ENCODE data around the gene OVCA2.

OVCA2 gene

DNA sequence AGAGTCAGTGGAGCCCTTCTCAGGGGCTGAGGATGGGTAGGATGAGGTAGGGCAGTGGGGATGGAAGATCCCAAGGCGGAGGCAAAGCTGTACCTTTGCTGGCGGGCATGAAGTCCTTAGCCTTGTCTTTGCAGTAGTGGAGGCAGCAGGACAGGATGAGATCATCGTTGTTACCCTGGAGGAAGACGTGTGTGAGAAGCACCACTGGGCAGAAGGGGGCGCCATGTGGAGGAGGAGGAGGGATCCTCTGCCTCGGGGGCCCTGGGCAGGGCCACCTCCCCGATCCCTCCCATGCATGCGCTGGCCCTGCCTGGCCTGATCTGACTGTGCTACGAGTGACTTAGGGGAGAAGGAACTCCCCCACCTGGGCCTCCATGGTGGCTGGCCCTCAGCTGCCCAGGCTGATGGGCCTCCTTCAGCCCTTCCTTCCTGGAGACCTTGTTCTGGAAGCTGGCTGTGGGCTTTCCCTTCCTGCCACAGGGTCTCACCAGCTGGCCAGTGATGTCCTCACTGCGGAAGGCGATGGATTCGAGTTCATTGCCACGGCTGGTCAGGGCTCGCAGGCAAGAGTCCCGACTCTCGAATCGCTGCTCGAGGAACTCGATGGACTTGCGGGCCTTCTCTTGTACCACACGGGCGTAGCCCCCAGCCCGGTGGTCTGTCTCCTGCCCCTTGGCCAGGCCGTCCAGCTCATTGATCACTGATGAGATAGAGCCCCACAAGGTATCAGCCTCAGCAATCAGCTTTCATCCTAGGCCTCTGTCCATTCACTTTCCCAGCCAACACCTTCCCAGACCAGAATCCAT, 23.4 kb downstream of the OVCA2 start (continued):
- TF ChIP-seq ZNF155 (tag by site-specific recombination; IDR thresholded peaks at IDR 0.05): no peak

DNA sequence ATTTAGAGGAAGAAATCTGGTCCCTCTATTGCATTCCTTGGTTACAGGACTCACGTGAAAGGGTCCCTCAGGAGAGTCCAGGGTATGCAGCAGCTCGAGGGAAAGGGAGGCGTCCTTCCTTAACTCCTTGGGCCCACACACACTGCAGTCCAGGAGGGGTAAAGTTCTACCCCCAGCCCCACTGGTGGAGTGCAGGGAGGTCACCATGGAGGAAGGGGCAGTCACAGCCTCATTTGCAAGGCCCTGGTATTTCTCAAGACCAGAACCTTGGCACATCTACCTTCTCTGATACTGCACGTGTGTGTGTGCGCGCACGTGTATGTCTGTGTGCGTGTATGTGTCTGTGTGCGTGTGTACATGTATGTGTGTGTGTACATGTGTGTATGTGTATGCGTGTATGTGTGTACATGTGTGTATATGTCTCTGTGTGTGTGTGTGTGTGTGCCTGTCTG, 24.2 kb downstream of the OVCA2 start:
- no peaks in the 10 kb centered on the region; the same call in 1 of the 2 replicates for H3K4me1 ChIP-seq (ENCODE audit: control insufficient read depth, insufficient read depth, low read length)
- TF ChIP-seq HOXD13 (CRISPR knock-in tag; IDR thresholded peaks at IDR 0.05; ENCODE audit: borderline replicate concordance) (no peak), ZNF157 (tag by site-specific recombination; IDR thresholded peaks at IDR 0.05) (no peak), ZNF433 (tag by site-specific recombination; IDR thresholded peaks at IDR 0.05; ENCODE audit: low read depth) (no peak), ZNF350 (tag by site-specific recombination; IDR thresholded peaks at IDR 0.05) (no peak), ZNF19 (tag by site-specific recombination; IDR thresholded peaks at IDR 0.05; ENCODE audit: low read depth) (no peak)
- TF ChIP-seq, protein P1, sequence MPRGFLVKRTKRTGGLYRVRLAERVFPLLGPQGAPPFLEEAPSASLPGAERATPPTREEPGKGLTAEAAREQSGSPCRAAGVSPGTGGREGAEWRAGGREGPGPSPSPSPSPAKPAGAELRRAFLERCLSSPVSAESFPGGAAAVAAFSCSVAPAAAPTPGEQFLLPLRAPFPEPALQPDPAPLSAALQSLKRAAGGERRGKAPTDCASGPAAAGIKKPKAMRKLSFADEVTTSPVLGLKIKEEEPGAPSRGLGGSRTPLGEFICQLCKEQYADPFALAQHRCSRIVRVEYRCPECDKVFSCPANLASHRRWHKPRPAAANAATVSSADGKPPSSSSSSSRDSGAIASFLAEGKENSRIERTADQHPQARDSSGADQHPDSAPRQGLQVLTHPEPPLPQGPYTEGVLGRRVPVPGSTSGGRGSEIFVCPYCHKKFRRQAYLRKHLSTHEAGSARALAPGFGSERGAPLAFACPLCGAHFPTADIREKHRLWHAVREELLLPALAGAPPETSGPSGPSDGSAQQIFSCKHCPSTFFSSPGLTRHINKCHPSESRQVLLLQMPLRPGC (tag by site-specific recombination; IDR thresholded peaks at IDR 0.05): no peak
- TF ChIP-seq, protein P2, sequence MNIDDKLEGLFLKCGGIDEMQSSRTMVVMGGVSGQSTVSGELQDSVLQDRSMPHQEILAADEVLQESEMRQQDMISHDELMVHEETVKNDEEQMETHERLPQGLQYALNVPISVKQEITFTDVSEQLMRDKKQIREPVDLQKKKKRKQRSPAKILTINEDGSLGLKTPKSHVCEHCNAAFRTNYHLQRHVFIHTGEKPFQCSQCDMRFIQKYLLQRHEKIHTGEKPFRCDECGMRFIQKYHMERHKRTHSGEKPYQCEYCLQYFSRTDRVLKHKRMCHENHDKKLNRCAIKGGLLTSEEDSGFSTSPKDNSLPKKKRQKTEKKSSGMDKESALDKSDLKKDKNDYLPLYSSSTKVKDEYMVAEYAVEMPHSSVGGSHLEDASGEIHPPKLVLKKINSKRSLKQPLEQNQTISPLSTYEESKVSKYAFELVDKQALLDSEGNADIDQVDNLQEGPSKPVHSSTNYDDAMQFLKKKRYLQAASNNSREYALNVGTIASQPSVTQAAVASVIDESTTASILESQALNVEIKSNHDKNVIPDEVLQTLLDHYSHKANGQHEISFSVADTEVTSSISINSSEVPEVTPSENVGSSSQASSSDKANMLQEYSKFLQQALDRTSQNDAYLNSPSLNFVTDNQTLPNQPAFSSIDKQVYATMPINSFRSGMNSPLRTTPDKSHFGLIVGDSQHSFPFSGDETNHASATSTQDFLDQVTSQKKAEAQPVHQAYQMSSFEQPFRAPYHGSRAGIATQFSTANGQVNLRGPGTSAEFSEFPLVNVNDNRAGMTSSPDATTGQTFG (tag by site-specific recombination; IDR thresholded peaks at IDR 0.05; ENCODE audit: borderline replicate concordance): no peak
- TF ChIP-seq, protein P3, sequence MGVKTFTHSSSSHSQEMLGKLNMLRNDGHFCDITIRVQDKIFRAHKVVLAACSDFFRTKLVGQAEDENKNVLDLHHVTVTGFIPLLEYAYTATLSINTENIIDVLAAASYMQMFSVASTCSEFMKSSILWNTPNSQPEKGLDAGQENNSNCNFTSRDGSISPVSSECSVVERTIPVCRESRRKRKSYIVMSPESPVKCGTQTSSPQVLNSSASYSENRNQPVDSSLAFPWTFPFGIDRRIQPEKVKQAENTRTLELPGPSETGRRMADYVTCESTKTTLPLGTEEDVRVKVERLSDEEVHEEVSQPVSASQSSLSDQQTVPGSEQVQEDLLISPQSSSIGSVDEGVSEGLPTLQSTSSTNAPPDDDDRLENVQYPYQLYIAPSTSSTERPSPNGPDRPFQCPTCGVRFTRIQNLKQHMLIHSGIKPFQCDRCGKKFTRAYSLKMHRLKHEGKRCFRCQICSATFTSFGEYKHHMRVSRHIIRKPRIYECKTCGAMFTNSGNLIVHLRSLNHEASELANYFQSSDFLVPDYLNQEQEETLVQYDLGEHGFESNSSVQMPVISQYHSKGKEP (tag by site-specific recombination; IDR thresholded peaks at IDR 0.05): no peak
- H3K36me3 ChIP-seq (ENCODE audit: control insufficient read depth in 2 of 2, insufficient read depth in 1 of 2, low read length in 2 of 2): peaks cover 0 to 71% of the 10 kb centered on the region in 2 experiments; a peak in 1 of 3 replicates
- CTCF ChIA-PET: interaction anchor here (0.6 to 4.0 kb wide), 14 partner anchors 7 to 240 kb away, joined by 3 to 41 read pairs (median 4); partner anchors contain the start of gene HIC1
- H3K9me3 ChIP-seq (ENCODE audit: control insufficient read depth, insufficient read depth, low read depth, low read length): no peaks in the 10 kb centered on the region
- POLR2A ChIA-PET: interaction anchor here (1.4 kb wide), 1 partner anchor 179 kb away, joined by 5 read pairs; no protein-coding TSS in a partner anchor
- H3K27ac ChIP-seq (ENCODE audit: extremely low read depth, low read depth, low read length): no peak overlapping the region
- no peak overlapping the region for H3K4me3 ChIP-seq (ENCODE audit: low read depth, low read length)

DNA sequence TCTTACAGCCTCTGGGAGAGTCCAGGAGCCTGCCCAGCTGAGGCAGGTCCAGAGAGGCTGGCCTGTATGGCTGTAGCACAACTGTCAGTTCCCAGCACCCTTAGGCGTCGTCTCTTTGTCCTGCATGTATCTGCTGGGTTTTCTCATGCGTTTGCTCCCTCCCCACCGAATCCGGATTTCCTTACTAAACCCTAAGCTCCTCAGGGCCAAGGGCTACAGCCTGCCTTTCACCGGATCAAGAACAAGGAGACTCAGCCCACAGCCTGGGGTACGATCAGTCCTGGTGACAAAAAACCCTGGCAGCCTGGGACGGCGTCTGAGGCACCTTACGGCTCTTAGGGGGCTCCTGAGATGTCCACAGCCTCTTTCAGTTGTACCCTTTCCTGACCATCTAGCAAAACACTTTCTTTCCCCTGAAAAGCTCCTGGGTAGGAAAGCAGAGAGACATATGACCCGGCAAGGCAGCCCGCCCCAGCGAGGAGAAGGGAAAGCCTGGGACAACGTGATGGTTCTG, 25.3 kb downstream of the OVCA2 start:
- ChIA-PET POLR2A (no interaction called here), CTCF (interaction anchor here (1.0 to 1.3 kb wide), 4 partner anchors 9 to 178 kb away, joined by 3 to 4 read pairs (median 4); no protein-coding TSS in a partner anchor)
- H3K9me3 ChIP-seq (ENCODE audit: control insufficient read depth, insufficient read depth, low read depth, low read length): no peaks in the 10 kb centered on the region
- no peaks in the 10 kb centered on the region; the same call in 1 of the 2 replicates for H3K4me1 ChIP-seq (ENCODE audit: control insufficient read depth, insufficient read depth, low read length)
- peak overlapping the region; percentile 16; the same call in 1 of the 2 replicates for H3K27ac ChIP-seq (ENCODE audit: extremely low read depth, low read depth, low read length)
- TF ChIP-seq ZNF558 (tag by site-specific recombination; IDR thresholded peaks at IDR 0.05) (no peak), ZNF214 (tag by site-specific recombination; IDR thresholded peaks at IDR 0.05; ENCODE audit: borderline replicate concordance) (no peak), ZNF394 (tag by site-specific recombination; IDR thresholded peaks at IDR 0.05; ENCODE audit: borderline replicate concordance) (no peak), ZNF701 (tag by site-specific recombination; IDR thresholded peaks at IDR 0.05) (no peak), ZNF514 (tag by site-specific recombination; IDR thresholded peaks at IDR 0.05) (no peak), HOXD13 (CRISPR knock-in tag; IDR thresholded peaks at IDR 0.05; ENCODE audit: borderline replicate concordance) (no peak)
- TF ChIP-seq, protein P4, sequence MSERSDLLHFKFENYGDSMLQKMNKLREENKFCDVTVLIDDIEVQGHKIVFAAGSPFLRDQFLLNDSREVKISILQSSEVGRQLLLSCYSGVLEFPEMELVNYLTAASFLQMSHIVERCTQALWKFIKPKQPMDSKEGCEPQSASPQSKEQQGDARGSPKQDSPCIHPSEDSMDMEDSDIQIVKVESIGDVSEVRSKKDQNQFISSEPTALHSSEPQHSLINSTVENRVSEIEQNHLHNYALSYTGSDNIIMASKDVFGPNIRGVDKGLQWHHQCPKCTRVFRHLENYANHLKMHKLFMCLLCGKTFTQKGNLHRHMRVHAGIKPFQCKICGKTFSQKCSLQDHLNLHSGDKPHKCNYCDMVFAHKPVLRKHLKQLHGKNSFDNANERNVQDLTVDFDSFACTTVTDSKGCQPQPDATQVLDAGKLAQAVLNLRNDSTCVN (tag by site-specific recombination; optimal IDR thresholded peaks at IDR 0.05): no peak
- TF ChIP-seq, protein P5, sequence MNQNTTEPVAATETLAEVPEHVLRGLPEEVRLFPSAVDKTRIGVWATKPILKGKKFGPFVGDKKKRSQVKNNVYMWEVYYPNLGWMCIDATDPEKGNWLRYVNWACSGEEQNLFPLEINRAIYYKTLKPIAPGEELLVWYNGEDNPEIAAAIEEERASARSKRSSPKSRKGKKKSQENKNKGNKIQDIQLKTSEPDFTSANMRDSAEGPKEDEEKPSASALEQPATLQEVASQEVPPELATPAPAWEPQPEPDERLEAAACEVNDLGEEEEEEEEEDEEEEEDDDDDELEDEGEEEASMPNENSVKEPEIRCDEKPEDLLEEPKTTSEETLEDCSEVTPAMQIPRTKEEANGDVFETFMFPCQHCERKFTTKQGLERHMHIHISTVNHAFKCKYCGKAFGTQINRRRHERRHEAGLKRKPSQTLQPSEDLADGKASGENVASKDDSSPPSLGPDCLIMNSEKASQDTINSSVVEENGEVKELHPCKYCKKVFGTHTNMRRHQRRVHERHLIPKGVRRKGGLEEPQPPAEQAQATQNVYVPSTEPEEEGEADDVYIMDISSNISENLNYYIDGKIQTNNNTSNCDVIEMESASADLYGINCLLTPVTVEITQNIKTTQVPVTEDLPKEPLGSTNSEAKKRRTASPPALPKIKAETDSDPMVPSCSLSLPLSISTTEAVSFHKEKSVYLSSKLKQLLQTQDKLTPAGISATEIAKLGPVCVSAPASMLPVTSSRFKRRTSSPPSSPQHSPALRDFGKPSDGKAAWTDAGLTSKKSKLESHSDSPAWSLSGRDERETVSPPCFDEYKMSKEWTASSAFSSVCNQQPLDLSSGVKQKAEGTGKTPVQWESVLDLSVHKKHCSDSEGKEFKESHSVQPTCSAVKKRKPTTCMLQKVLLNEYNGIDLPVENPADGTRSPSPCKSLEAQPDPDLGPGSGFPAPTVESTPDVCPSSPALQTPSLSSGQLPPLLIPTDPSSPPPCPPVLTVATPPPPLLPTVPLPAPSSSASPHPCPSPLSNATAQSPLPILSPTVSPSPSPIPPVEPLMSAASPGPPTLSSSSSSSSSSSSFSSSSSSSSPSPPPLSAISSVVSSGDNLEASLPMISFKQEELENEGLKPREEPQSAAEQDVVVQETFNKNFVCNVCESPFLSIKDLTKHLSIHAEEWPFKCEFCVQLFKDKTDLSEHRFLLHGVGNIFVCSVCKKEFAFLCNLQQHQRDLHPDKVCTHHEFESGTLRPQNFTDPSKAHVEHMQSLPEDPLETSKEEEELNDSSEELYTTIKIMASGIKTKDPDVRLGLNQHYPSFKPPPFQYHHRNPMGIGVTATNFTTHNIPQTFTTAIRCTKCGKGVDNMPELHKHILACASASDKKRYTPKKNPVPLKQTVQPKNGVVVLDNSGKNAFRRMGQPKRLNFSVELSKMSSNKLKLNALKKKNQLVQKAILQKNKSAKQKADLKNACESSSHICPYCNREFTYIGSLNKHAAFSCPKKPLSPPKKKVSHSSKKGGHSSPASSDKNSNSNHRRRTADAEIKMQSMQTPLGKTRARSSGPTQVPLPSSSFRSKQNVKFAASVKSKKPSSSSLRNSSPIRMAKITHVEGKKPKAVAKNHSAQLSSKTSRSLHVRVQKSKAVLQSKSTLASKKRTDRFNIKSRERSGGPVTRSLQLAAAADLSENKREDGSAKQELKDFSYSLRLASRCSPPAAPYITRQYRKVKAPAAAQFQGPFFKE (tag by site-specific recombination; IDR thresholded peaks at IDR 0.05; ENCODE audit: borderline replicate concordance): no peak
- no peak overlapping the region for H3K4me3 ChIP-seq (ENCODE audit: low read depth, low read length)
- H3K36me3 ChIP-seq (ENCODE audit: control insufficient read depth in 2 of 2, insufficient read depth in 1 of 2, low read length in 2 of 2): peaks cover 0 to 77% of the 10 kb centered on the region in 2 experiments; a peak in 1 of 3 replicates
